HepG2 (cell line): ENCODE measurements around the gene ULK4. TPM values are rescaled to one million over a fixed set of nuclear protein-coding genes. Genes with fewer than 3 reads are reported as not detected.

Experiments
- ATAC-seq: fragments of 200-7000 bp; cut with Tn5 transposase; 3 replicates; pipeline ENCODE4 v1.9.1; 2020; ENCODE audit warnings: mild to moderate bottlenecking, moderate library complexity
- BruUV-seq: library from RNA; stranded (reverse); fragments of 400-500 nt; replicated peaks from 2 replicates; lab custom pipeline; 2021; lab: Mats Ljungman, UMichigan
- CTCF ChIA-PET: fragments of 300-600 bp; formaldehyde crosslinking; extraction: SDS; loops from one replicate; lab custom pipeline; 2021; ENCODE audit warnings: low total read pairs, inconsistent platforms, low intra/inter-chr PET ratio; lab: Yijun Ruan, JAX
- POLR2A ChIA-PET: fragments of 350-600 bp; sonication (Branson Sonifier 250); formaldehyde crosslinking; loops from one replicate; lab custom pipeline; 2020; ENCODE audit warnings: antibody characterized with exemption, inconsistent platforms; lab: Yijun Ruan, JAX
- DNase-seq: peaks from one replicate; pipeline ENCODE4 v3.0.0-alpha.2; 2015; ENCODE audit warnings: low spot score
- FAIRE-seq: peaks from 3 replicates; lab custom pipeline; 2011; peaks lifted over from hg19 to GRCh38; lab: Jason Lieb, UNC
- H2AFZ ChIP-seq: one replicate; pipeline ENCODE4 v1.6.1; 2011; ENCODE audit warnings: low read length, inconsistent platforms
- H3K27ac ChIP-seq: fragments of 300-600 bp; 3 replicates; pipeline ENCODE4 v1.8.0; 2011; ENCODE audit warnings: mixed run types, mild to moderate bottlenecking, mixed read lengths, low read length, inconsistent platforms; ENCODE audit not compliant: insufficient read depth; ENCODE audit errors: extremely low read length
- H3K27me3 ChIP-seq, 2 experiments: fragments of 200-600 bp in 1 of 2; 2 replicates in 1 of 2; 3 replicates in 1 of 2; pipeline versions ENCODE4 v1.6.0 to v1.8.0; 2011; ENCODE audit warnings: low read length in 2 of 2, mild to moderate bottlenecking in 2 of 2, moderate library complexity in 2 of 2, inconsistent platforms in 1 of 2; ENCODE audit not compliant: insufficient read depth in 2 of 2, control insufficient read depth in 1 of 2
- H3K36me3 ChIP-seq, 2 experiments: fragments of 200-600 bp in 1 of 2; replicated peaks in 1 of 2; 2 replicates in 1 of 2; 3 replicates in 1 of 2; pipeline versions ENCODE4 v1.5.1 to v1.8.0; 2011; ENCODE audit warnings: low read length in 2 of 2, inconsistent platforms in 1 of 2; ENCODE audit not compliant: insufficient read depth in 2 of 2, control insufficient read depth in 1 of 2
- H3K4me1 ChIP-seq: 2 replicates; pipeline ENCODE4 v1.5.1; 2012; ENCODE audit warnings: low read length, inconsistent platforms; ENCODE audit not compliant: insufficient read depth
- H3K4me2 ChIP-seq: 2 replicates; pipeline ENCODE4 v1.6.0; 2011; ENCODE audit warnings: low read depth, low read length, inconsistent platforms
- H3K4me3 ChIP-seq, 3 experiments: fragments of 200-600 bp in 1 of 3; sonication (generic), shearing (Covaris generic) in 1 of 3; replicated peaks in 1 of 3; 2 replicates each; pipeline ENCODE4 v1.5.1; 2011 to 2016; ENCODE audit warnings: low read length in 3 of 3, inconsistent platforms in 2 of 3, low read depth in 2 of 3, mild to moderate bottlenecking in 2 of 3, control low read depth in 1 of 3, mixed read lengths in 1 of 3; ENCODE audit not compliant: insufficient read depth in 1 of 3
- H3K79me2 ChIP-seq: one replicate; pipeline ENCODE4 v1.6.1; 2011; ENCODE audit warnings: low read length, inconsistent platforms; ENCODE audit not compliant: insufficient read depth
- H3K9ac ChIP-seq: 2 replicates; pipeline ENCODE4 v1.6.0; 2011; ENCODE audit warnings: mild to moderate bottlenecking, low read depth, low read length, inconsistent platforms; ENCODE audit not compliant: insufficient read depth
- H3K9me3 ChIP-seq: 2 replicates; pipeline ENCODE4 v1.5.1; 2012; ENCODE audit warnings: mild to moderate bottlenecking, low read length
- H4K20me1 ChIP-seq: 2 replicates; pipeline ENCODE4 v1.6.0; 2011; ENCODE audit warnings: inconsistent platforms, mild to moderate bottlenecking, low read length, moderate library complexity; ENCODE audit not compliant: insufficient read depth
- AGO2 ChIP-seq: fragments of 200-400 bp; formaldehyde crosslinking; optimal IDR thresholded peaks from 2 replicates; pipeline ENCODE3; 2017; ENCODE audit warnings: mild to moderate bottlenecking, low read depth, low read length, moderate library complexity
- ERF ChIP-seq: IDR thresholded peaks from 2 replicates; pipeline ENCODE4 v1.6.1; 2018; ENCODE audit warnings: missing biosample characterization, missing genetic modification reagents
- LRRFIP1 ChIP-seq: sonication (generic); formaldehyde crosslinking; conservative IDR thresholded peaks from 2 replicates; pipeline ENCODE4 v1.4.0; 2020; ENCODE audit warnings: missing genetic modification reagents
- MLXIP ChIP-seq: sonication (generic); formaldehyde crosslinking; IDR thresholded peaks from 2 replicates; pipeline ENCODE4 v1.9.0; 2021; ENCODE audit warnings: missing genetic modification reagents, borderline replicate concordance
- PHF5A ChIP-seq: IDR thresholded peaks from one replicate; pipeline ENCODE4 v1.6.1; 2018; ENCODE audit warnings: low read depth, missing genetic modification reagents; ENCODE audit not compliant: unreplicated experiment
- PITX1 ChIP-seq: sonication (generic); formaldehyde crosslinking; IDR thresholded peaks from 2 replicates; pipeline ENCODE4 v1.5.1; 2020; ENCODE audit warnings: mild to moderate bottlenecking, missing genetic modification reagents
- SIX4 ChIP-seq: sonication (generic); formaldehyde crosslinking; IDR thresholded peaks from 2 replicates; pipeline ENCODE4 v1.4.0; 2020; ENCODE audit warnings: missing genetic modification reagents
- TFDP1 ChIP-seq: IDR thresholded peaks from 2 replicates; pipeline ENCODE4 v1.6.1; 2016; ENCODE audit warnings: missing compliant biosample characterization, missing genetic modification reagents, borderline replicate concordance
- ZFY ChIP-seq: sonication (generic); formaldehyde crosslinking; IDR thresholded peaks from 2 replicates; pipeline ENCODE4 v1.4.0; 2020; ENCODE audit warnings: missing genetic modification reagents
- ZNF124 ChIP-seq: sonication (generic); formaldehyde crosslinking; IDR thresholded peaks from 2 replicates; pipeline ENCODE4 v1.4.0; 2020; ENCODE audit warnings: missing genetic modification reagents
- ZNF207 ChIP-seq: fragments of 450-650 bp; IDR thresholded peaks from 2 replicates; pipeline ENCODE4 v1.6.1; 2016; ENCODE audit warnings: antibody characterized with exemption, borderline replicate concordance
- ZNF710 ChIP-seq: sonication (generic); formaldehyde crosslinking; IDR thresholded peaks from 2 replicates; pipeline ENCODE4 v1.5.0; 2020; ENCODE audit warnings: mild to moderate bottlenecking, missing genetic modification reagents, borderline replicate concordance
- WGBS: methylation state at CpG from one replicate; pipeline ENCODE4 v1.1.6; 2017; ENCODE audit warnings: low lambda C conversion rate; 5-methylcytosine and 5-hydroxymethylcytosine counted together
- in situ Hi-C: cut with HindIII; loops from 2 replicates; pipeline ENCODE4 v1.10.0; 2017; ENCODE audit warnings: low pct_unique_long_range_greater_than_20kb; ENCODE audit not compliant: extremely low pct_ligation_motif_present
- intact Hi-C: fragments of 100-400 bp; cut with micrococcal nuclease; formaldehyde crosslinking; loops from one replicate; pipeline ENCODE4 v1.10.0; 2022; ENCODE audit not compliant: unreplicated experiment
- polyA plus RNA-seq, 8 experiments: library from polyadenylated mRNA; depleted of rRNA in 3 of 8; stranded (reverse) in 7 of 8; unstranded in 1 of 8; fragments of >200 nt; fragmentation: Illumina TruSeq in 4 of 8; extraction: Trizol in 4 of 8; gene quantifications; 2 replicates each; pipeline versions ENCODE4 v1.2.1 to v1.2.3, GENCODE V29; 2011 to 2016; ENCODE audit warnings: low read depth in 4 of 8, missing spikeins in 1 of 8, mixed read lengths in 1 of 8; ENCODE audit not compliant: insufficient read depth in 1 of 8
- total RNA-seq, 5 experiments: library from RNA; depleted of rRNA; stranded (reverse); fragments of >200 nt; fragmentation: Illumina TruSeq; extraction: Trizol; gene quantifications; 2 replicates each; pipeline ENCODE4 v1.2.3, GENCODE V29; 2016; ENCODE audit warnings: low read depth in 1 of 5

ULK4 gene
- total and polyA plus RNA-seq, 2 of the 13 experiments (the other 11 are each of a cell fraction or from before 2014, with no cell fraction given), result 6.7 to 11.8 TPM

- no peak for TF ChIP-seq ZNF710
These were observed 353.6 kb downstream of the ULK4 start (continued) for GRCh38 chr3:41608347-41608746.

- no peak for ATAC-seq
- intact Hi-C loops (no loop called here), in situ Hi-C loops (no loop called here)
- no peak overlapping the region for H3K4me3 ChIP-seq
- H3K4me1 ChIP-seq, result no peaks in the 10 kb centered on the region
- ChIA-PET POLR2A (no interaction called here), CTCF (no interaction called here)
- H3K79me2 ChIP-seq, result no peaks in the 10 kb centered on the region
- FAIRE-seq, result no peak
- 98% methylated on average over 1 of the region's 1 CpG for WGBS
- H2AFZ ChIP-seq, result no peak overlapping the region
- no peaks in the 10 kb centered on the region for H4K20me1 ChIP-seq
- H3K9me3 ChIP-seq, result no peaks in the 10 kb centered on the region
- no peaks in the 10 kb centered on the region for H3K36me3 ChIP-seq
- H3K9ac ChIP-seq, result no peak overlapping the region
- H3K4me2 ChIP-seq, result no peak overlapping the region
- TF ChIP-seq ERF, result no peak
- no peak for TF ChIP-seq ZNF207
- TF ChIP-seq ZNF124 (CRISPR knock-in tag), result no peak
- TF ChIP-seq TFDP1 (CRISPR knock-in tag), result no peak
- TF ChIP-seq PITX1 (CRISPR knock-in tag), result no peak
- TF ChIP-seq MLXIP (CRISPR knock-in tag), result no peak
- no peak for TF ChIP-seq LRRFIP1
- TF ChIP-seq SIX4 (CRISPR knock-in tag), result no peak
- no peak for TF ChIP-seq PHF5A
- TF ChIP-seq ZFY (CRISPR knock-in tag), result no peak
- no peak for TF ChIP-seq AGO2
- TF ChIP-seq, all 625 proteins: peak for 0
- no peaks in the 10 kb centered on the region for H3K27me3 ChIP-seq
- no TSS peak for BruUV-seq
- no peak for DNase-seq
- H3K27ac ChIP-seq, result no peak overlapping the region
These were observed 358.1 kb downstream of the ULK4 start for GRCh38 chr3:41603807-41604206.
